ENCODE measurements around the gene VAMP5.

DNA sequence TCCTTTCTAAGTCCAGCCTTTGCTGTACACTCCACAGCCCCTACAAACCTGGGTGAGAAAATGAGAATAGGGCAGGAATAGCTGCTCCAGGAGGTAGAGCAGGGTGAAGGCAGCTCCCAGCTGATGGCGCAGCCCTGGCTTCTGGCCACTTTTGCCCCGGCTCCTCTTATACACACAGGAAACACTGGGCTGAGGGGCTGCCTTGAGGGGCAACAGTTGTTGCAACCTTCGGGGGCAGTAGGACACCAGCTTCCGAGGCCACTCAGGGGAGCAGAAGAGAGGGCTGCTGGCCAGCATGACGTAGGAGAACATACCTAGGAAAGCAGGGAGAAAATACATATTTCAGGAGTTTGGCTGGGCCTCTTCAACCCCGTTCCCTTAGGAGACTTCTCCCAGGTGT, 31.0 kb upstream of the VAMP5 start:
- TF ChIP-seq, protein P1, sequence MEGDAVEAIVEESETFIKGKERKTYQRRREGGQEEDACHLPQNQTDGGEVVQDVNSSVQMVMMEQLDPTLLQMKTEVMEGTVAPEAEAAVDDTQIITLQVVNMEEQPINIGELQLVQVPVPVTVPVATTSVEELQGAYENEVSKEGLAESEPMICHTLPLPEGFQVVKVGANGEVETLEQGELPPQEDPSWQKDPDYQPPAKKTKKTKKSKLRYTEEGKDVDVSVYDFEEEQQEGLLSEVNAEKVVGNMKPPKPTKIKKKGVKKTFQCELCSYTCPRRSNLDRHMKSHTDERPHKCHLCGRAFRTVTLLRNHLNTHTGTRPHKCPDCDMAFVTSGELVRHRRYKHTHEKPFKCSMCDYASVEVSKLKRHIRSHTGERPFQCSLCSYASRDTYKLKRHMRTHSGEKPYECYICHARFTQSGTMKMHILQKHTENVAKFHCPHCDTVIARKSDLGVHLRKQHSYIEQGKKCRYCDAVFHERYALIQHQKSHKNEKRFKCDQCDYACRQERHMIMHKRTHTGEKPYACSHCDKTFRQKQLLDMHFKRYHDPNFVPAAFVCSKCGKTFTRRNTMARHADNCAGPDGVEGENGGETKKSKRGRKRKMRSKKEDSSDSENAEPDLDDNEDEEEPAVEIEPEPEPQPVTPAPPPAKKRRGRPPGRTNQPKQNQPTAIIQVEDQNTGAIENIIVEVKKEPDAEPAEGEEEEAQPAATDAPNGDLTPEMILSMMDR (IDR thresholded peaks at IDR 0.05; ENCODE audit: low read depth, low read length, poor library complexity, severe bottlenecking), result no peak
- TF ChIP-seq EZH2phosphoT487 (IDR thresholded peaks at IDR 0.05; ENCODE audit: borderline replicate concordance, low read length), result no peak

All from DOHH2 (cell line).